Uterus (tissue), 4 donors: ENCODE data around the gene SHH. TPM values are rescaled to one million over a fixed set of nuclear protein-coding genes. Genes with fewer than 3 reads are reported as not detected.

ENCODE experiments used
- DNase-seq, 2 donors: peaks; one replicate each; pipeline ENCODE4 v3.0.0-alpha.2; 2019 to 2020
- H3K27ac ChIP-seq, 2 donors: fragments of 200-600 bp; sonication (generic); 1 replicate in 1 of 2; 2 replicates in 1 of 2; pipeline ENCODE4 v1.5.1; 2016 to 2018
- H3K27me3 ChIP-seq, 2 donors: fragments of 200-600 bp; sonication (generic); one replicate each; pipeline ENCODE4 v1.5.1; 2018 to 2019; ENCODE audit warnings: control low read depth in 1 of 2
- H3K36me3 ChIP-seq, 2 donors: fragments of 200-600 bp; sonication (generic); one replicate each; pipeline ENCODE4 v1.5.1; 2019; ENCODE audit warnings: control low read depth in 1 of 2
- H3K4me1 ChIP-seq, 2 donors: fragments of 200-600 bp; sonication (generic); one replicate each; pipeline ENCODE4 v1.5.1; 2018 to 2019; ENCODE audit warnings: control low read depth in 1 of 2
- H3K4me3 ChIP-seq, 2 donors: fragments of 200-600 bp; sonication (generic); 1 replicate in 1 of 2; 2 replicates in 1 of 2; pipeline ENCODE4 v1.5.1; 2018 to 2019; ENCODE audit warnings: mild to moderate bottlenecking in 1 of 2
- H3K9me3 ChIP-seq, 2 donors: fragments of 200-600 bp; sonication (generic); one replicate each; pipeline ENCODE4 v1.5.1; 2019; ENCODE audit warnings: control low read depth in 1 of 2
- POLR2A ChIP-seq, 2 donors: fragments of 450-650 bp; IDR thresholded peaks; one replicate each; pipeline ENCODE4 v1.6.1; 2016; ENCODE audit warnings: antibody characterized with exemption in 2 of 2, mild to moderate bottlenecking in 1 of 2, moderate library complexity in 1 of 2
- intact Hi-C: fragments of 100-400 bp; cut with DNase I; formaldehyde crosslinking; loops from one replicate; pipeline ENCODE4 v1.15.1; 2023; ENCODE audit warnings: low total_unique reads
- total RNA-seq, 4 donors: library from RNA; depleted of rRNA in 3 of 4; stranded (reverse); fragments of >200 nt in 3 of 4; gene quantifications; one replicate each; pipeline versions ENCODE4 v1.1.0 to v1.2.4, GENCODE V29; 2014 to 2023
- TF ChIP-seq, protein P1 (sequence below), 4 experiments: fragments of 200-600 bp in 2 of 4; fragments of 450-650 bp in 2 of 4; sonication (generic) in 2 of 4; IDR thresholded peaks; one replicate each; pipeline ENCODE4 v1.5.1; 2016 to 2019; ENCODE audit warnings: antibody characterized with exemption in 4 of 4, mild to moderate bottlenecking in 2 of 4, moderate library complexity in 1 of 4
- donor health status: DM: yes; HTN: yes; CAD: no.

SHH gene
- total RNA-seq, 4 donors from 2014 or later = 0.62 TPM; not detected in 3

DNA sequence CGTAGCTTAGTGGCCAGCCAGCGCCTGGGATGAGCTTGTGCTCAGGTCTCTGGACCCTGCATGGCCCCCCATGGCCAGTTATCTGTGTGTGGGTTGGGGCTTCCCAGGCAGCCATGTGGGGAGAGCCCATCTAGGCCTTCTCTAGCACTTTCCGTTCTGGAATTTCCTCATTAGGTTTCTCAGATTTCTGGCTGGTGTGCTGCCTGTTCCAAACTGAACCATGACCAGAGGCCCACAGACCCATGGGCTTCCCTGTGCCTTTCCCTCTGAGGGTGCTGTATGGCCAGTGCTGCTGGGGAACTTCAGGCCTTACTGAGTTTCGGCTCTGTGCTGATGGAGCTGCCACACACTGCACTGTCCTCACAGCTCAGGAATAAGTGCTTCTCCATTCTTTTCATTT lies 50.2 kb downstream of the SHH start:
- H3K27ac ChIP-seq = peak overlapping the region; percentile 51 to 52
- intact Hi-C loops = loop anchor here (10.0 kb wide), 1 partner anchor 167 kb away; no protein-coding TSS in a partner anchor
- H3K4me3 ChIP-seq = no peak overlapping the region
- DNase-seq = no peak
- no peaks in the 10 kb centered on the region for H3K9me3 ChIP-seq
- TF ChIP-seq, protein P1, sequence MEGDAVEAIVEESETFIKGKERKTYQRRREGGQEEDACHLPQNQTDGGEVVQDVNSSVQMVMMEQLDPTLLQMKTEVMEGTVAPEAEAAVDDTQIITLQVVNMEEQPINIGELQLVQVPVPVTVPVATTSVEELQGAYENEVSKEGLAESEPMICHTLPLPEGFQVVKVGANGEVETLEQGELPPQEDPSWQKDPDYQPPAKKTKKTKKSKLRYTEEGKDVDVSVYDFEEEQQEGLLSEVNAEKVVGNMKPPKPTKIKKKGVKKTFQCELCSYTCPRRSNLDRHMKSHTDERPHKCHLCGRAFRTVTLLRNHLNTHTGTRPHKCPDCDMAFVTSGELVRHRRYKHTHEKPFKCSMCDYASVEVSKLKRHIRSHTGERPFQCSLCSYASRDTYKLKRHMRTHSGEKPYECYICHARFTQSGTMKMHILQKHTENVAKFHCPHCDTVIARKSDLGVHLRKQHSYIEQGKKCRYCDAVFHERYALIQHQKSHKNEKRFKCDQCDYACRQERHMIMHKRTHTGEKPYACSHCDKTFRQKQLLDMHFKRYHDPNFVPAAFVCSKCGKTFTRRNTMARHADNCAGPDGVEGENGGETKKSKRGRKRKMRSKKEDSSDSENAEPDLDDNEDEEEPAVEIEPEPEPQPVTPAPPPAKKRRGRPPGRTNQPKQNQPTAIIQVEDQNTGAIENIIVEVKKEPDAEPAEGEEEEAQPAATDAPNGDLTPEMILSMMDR (IDR thresholded peaks at IDR 0.05) = no peak
- no peak for TF ChIP-seq POLR2A (IDR thresholded peaks at IDR 0.05)
- no peaks in the 10 kb centered on the region for H3K36me3 ChIP-seq
- H3K27me3 ChIP-seq = no peaks in the 10 kb centered on the region
- H3K4me1 ChIP-seq = no peaks in the 10 kb centered on the region

DNA sequence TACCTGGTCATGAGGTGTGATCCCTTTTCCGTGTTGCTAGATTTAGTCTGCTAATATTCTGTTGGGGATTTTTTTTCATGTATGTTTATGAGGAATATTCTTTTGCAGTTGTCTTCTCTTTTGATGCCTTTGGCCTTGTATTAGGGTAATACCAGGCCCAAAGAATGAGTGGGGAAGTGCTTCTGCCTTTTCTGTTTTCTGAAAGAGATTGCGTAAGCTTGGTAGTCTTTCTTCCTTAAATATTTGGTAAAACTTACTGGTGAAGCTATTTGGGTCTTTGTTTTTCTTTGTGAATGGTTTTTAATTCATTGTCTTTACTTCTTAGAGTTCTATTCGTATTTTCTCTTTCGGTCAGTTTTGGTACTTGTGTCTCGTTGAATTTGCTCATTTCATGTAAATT lies 51.1 kb downstream of the SHH start:
- no peaks in the 10 kb centered on the region for H3K36me3 ChIP-seq
- intact Hi-C loops = loop anchor here (10.0 kb wide), 1 partner anchor 166 kb away; no protein-coding TSS in a partner anchor
- H3K4me1 ChIP-seq = no peaks in the 10 kb centered on the region
- H3K9me3 ChIP-seq = no peaks in the 10 kb centered on the region
- no peak for DNase-seq
- H3K27me3 ChIP-seq = no peaks in the 10 kb centered on the region
- H3K27ac ChIP-seq = no peak overlapping the region
- no peak for TF ChIP-seq POLR2A (IDR thresholded peaks at IDR 0.05)
- TF ChIP-seq, protein P1 (IDR thresholded peaks at IDR 0.05) = no peak
- H3K4me3 ChIP-seq = no peak overlapping the region

DNA sequence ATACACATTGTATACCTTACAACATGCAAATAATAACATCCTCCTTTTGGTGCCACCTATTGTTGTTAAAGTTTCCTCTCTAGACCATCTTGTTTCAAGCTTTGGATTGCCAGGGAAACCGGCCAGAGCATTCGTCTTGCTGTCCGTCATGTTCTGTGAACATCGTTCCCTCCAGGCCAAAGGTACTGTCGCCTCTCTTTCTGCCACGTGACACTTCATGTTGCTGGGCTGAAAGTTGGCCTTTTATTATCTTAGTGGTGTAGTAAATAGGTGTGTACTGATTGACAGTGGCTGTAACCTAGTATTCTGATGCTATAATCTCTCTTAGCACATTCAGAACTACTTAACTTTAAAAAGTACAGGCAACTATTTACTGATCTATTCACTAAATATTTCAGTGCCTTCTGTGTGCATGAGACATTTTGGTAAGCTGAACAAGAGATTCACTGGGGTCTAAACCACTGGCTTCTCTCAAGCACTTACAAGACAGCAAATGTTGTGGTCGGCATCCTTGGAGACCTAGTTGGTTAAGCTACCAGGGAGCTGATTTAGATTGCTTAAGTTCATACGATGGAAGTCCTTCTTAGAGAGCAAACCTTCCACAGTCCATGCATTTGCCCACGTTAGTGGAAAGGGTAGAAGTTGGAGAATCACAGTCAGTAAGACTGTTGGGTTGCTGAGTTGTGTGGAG lies 52.4 kb downstream of the SHH start:
- DNase-seq = no peak
- Histone ChIP-seq H3K27me3 (no peaks in the 10 kb centered on the region), H3K9me3 (no peaks in the 10 kb centered on the region), H3K4me1 (no peaks in the 10 kb centered on the region), H3K36me3 (no peaks in the 10 kb centered on the region), H3K27ac (no peak overlapping the region), H3K4me3 (no peak overlapping the region)
- TF ChIP-seq, protein P1 (IDR thresholded peaks at IDR 0.05) = no peak
- no peak for TF ChIP-seq POLR2A (IDR thresholded peaks at IDR 0.05)
- intact Hi-C loops = loop anchor here (10.0 kb wide), 1 partner anchor 165 kb away; no protein-coding TSS in a partner anchor

GRCh38 chr7:155758348-155758747 lies 53.9 kb downstream of the SHH start:
- Histone ChIP-seq H3K4me3 (no peak overlapping the region), H3K27ac (no peak overlapping the region), H3K27me3 (no peaks in the 10 kb centered on the region), H3K4me1 (peaks cover 0 to 4% of the 10 kb centered on the region in 2 donors), H3K36me3 (no peaks in the 10 kb centered on the region), H3K9me3 (no peaks in the 10 kb centered on the region)
- intact Hi-C loops = no loop called here
- TF ChIP-seq, protein P1 (IDR thresholded peaks at IDR 0.05) = no peak
- TF ChIP-seq POLR2A (IDR thresholded peaks at IDR 0.05) = no peak
- no peak for DNase-seq

- H3K9me3 ChIP-seq = no peaks in the 10 kb centered on the region
- no peak overlapping the region for H3K4me3 ChIP-seq
- no peaks in the 10 kb centered on the region for H3K36me3 ChIP-seq
- no peak for DNase-seq
- H3K27ac ChIP-seq = no peak overlapping the region
- intact Hi-C loops = no loop called here
- H3K27me3 ChIP-seq = no peaks in the 10 kb centered on the region
- TF ChIP-seq, protein P1 (IDR thresholded peaks at IDR 0.05) = no peak
- TF ChIP-seq POLR2A (IDR thresholded peaks at IDR 0.05) = no peak
- peaks cover 0 to 4% of the 10 kb centered on the region in 2 donors for H3K4me1 ChIP-seq
Measured at GRCh38 chr7:155756322-155756721, 55.9 kb downstream of the SHH start.
